Activated CD4-positive, alpha-beta T cell treated with anti-CD3 and anti-CD28 coated beads for 4 hours (primary cell): ENCODE data around the gene ADAMTSL2.

Experiments used
- DNase-seq, 2 donors: peaks; one replicate each; pipeline ENCODE4 v3.0.0-alpha.2; 2020

Gene ADAMTSL2

DNA sequence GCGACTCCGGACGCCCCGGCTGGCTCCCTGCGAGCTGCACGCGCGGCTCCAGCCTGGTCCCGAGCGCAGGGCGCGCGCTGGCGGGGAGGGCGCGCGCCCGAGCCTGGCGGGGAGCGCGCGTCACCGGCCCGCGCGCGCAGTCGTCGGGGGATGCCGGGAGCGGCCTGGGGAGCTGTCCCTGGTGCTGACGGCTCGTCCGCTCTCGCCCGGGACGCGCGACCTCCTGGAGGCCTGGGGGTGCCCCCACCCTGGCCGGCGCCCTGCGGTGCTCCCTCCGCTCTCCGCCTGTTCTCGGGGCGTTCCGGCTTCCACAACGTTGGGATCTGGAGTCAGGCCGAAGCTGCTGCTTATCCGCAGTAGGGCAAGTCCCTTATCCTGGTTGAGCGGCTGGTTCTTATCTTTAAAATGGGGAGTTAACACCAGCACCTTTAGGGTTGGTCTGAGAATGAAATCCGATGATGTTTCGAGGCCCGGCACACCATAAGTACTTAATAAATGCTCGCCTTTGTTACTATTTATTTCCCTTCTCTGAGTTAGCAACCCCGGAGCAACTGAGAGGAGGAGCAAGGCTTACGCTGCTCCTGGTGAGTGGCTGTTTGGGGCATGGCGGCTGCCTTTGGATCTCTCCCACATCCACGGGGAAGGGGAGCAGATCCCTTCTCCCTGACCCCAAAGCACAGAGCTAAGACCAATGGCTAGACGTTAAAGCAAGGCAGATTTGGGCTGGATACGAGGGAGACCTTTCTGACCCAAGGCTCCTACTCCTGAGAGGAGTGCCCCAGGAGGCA, 75.0 kb downstream of the ADAMTSL2 start, which contains the start of gene FAM163B:
TSS of gene FAM163B (minus strand) at position 79 of the 788 bp plus-strand sequence. CDS start 29,166 bp downstream, outside the sequence.
- no peak for DNase-seq

- no peak for DNase-seq
Measured at GRCh38 chr9:133610845-133611244, 76.3 kb downstream of the ADAMTSL2 start.

DNA sequence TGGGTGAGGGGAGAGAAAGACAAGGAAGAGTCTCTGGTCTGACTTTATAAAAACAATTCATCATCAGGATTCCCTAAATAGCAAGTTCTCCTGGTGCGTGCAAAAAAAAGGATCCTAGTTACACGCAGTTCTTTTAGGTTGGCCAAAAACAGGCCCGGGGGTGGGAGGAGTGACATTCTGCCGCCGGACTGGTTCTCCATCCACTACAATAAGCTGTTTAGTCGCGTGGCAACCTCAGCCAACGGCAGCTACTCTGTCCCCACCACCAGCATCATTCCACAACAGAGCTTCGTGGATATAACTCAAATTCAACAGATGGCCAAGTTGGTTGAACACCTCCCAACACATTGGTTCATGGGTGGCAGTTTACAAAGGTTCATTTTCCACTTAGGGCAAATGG, 77.5 kb downstream of the ADAMTSL2 start:
- no peak for DNase-seq

- no peak for DNase-seq
Measured at GRCh38 chr9:133612816-133613215, 78.3 kb downstream of the ADAMTSL2 start.

GRCh38 chr9:133613432-133613831, 78.9 kb downstream of the ADAMTSL2 start:
- DNase-seq: no peak

DNA sequence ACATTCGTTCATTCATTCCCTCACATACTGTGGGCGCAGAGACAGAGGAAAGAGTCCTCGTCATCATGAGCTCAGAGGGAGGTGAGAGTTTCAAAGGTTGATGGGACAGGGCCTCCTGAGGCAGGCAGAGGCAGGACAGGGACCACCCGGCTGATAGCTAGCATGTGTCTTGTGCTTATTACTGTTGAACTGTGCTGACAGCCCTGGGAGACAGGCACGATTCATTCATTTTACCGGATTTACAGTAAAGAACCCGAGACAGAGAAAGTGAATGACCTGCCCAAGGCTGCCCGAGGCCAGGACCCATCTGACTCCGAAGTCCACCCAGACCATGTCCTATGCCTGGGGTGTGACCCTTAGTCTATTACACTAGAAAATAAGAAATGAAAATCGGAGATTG, 79.6 kb downstream of the ADAMTSL2 start:
- DNase-seq: no peak

DNA sequence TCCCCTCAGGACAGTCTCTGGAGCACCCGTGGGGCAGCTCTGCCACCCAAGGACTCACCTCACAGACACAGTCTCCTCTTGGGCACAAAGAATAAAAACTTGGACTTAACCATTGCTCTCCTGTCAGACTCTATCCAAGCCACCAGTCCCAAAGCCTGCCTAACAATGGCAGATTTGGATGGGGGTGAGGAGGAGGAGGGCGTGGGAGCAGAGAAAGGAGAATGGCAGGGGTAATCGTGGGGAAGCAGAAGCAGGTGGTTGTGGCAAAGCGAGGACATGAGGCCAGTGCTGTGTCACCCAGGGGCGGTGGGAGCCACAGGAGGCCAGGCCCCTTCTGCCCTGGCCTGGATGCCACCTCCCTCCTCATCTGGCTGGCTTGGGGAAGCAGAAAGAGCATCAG, 80.2 kb downstream of the ADAMTSL2 start:
- DNase-seq: no peak

DNA sequence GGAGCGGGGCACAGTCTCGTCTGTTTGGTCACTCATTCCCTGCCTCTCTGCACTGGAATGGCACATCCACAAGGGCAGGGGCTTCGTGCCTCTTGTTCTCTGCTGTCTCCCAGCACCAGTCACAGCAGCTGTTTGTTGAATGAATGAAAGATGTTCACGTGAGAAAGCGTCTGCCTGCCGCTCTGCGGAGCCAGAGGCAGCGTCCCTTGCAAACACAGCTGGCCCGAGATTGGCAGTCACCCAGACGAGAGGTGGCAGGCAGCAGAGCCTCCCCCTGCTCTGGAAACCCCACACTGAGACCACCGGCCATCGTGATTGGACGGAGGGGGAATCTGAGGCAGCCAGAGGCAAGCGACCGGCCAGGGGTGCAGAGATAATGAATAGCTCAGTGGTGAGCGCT, 80.7 kb downstream of the ADAMTSL2 start:
- DNase-seq: no peak

- DNase-seq: no peak
Measured at GRCh38 chr9:133615606-133616188, 81.2 kb downstream of the ADAMTSL2 start.

DNA sequence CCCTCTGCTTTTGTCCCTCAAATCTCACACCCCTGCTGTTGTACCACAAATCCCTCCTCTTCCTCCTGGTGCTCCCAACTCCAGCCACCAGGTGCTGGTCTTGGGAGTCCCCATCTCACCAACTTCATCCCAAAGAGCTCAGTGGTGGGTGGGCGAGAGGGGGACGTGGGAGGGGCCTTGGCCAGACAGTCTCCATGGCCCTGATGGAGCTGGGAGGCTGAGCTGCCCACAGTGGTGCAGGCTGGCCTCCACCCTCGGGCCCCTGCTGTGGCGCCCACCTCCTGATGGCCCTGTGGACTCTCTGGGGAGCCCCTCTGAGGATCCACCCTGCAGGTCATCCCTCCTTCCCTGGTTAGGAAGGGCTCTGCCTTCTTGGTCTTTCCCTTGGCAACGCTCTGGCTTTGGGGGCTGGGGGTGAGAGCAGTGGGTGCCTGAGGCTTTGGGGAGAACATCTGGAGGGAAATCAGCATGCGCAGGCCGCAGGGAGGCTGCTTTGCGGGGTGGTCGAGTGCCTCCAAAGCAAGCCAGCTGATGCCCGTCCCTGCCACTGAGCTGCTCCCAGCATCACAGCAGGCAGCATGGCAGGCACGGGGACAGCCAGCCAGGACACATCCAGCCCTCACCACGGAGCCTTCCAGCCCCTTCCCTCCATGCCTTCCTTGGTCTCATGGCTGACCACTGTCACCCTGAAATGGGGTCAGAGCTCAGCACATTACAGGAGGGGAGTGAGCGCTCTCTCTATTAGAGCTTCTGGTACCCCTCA, 82.3 kb downstream of the ADAMTSL2 start:
- DNase-seq: no peak

- no peak for DNase-seq
Measured at GRCh38 chr9:133618726-133619125, 84.2 kb downstream of the ADAMTSL2 start.

GRCh38 chr9:133619791-133620190, 85.3 kb downstream of the ADAMTSL2 start:
- peak; percentile 62 to 68 for DNase-seq

GRCh38 chr9:133621725-133622267, 87.3 kb downstream of the ADAMTSL2 start:
- no peak for DNase-seq

DNA sequence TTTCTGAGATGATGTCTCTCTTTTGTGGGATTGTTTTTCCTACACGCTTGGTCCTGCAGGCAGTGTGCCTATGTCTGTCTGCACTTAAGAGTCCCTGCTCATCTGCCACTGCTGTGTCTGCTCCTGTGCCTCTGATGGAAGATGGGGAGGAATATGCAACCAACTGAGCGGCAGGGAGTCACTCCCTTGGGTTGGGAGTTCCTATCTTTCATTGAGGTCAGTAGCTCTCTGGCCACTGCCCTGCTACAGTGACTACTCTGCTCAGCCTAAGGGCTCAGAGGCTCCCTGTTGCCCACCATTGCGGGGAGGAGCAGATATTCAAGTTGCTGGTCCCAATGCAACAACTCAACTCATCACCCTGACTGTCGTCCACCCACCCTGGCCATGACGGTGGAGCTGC, 88.1 kb downstream of the ADAMTSL2 start:
- DNase-seq: no peak
